AG09319 (cell line): ENCODE results near the gene ABCA1.
"Not testable (repeated sequence)": the region's sequence is repeated elsewhere in the genome, so short reads cannot be mapped to it uniquely, and the experiment has no call there.

ENCODE experiments used
- DNase-seq: peaks from one replicate; pipeline ENCODE4 v3.0.0-alpha.2; 2010; ENCODE audit warnings: low read depth; ENCODE audit errors: extremely low read depth
- TF ChIP-seq, protein P1 (sequence below): IDR thresholded peaks from 2 replicates; pipeline ENCODE4 v1.5.1; 2011; ENCODE audit warnings: low read depth, mild to moderate bottlenecking, inconsistent platforms, low read length, moderate library complexity

The ABCA1 gene

GRCh38 chr9:104923289-104923688 lies 4.7 kb downstream of the ABCA1 start:
- peak; percentile 65 for DNase-seq

GRCh38 chr9:104922748-104923147 lies 5.2 kb downstream of the ABCA1 start:
- not testable (repeated sequence) for DNase-seq

More at GRCh38 chr9:104923289-104923688, 4.7 kb downstream of the ABCA1 start:
- TF ChIP-seq, protein P1, sequence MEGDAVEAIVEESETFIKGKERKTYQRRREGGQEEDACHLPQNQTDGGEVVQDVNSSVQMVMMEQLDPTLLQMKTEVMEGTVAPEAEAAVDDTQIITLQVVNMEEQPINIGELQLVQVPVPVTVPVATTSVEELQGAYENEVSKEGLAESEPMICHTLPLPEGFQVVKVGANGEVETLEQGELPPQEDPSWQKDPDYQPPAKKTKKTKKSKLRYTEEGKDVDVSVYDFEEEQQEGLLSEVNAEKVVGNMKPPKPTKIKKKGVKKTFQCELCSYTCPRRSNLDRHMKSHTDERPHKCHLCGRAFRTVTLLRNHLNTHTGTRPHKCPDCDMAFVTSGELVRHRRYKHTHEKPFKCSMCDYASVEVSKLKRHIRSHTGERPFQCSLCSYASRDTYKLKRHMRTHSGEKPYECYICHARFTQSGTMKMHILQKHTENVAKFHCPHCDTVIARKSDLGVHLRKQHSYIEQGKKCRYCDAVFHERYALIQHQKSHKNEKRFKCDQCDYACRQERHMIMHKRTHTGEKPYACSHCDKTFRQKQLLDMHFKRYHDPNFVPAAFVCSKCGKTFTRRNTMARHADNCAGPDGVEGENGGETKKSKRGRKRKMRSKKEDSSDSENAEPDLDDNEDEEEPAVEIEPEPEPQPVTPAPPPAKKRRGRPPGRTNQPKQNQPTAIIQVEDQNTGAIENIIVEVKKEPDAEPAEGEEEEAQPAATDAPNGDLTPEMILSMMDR = no peak

DNA sequence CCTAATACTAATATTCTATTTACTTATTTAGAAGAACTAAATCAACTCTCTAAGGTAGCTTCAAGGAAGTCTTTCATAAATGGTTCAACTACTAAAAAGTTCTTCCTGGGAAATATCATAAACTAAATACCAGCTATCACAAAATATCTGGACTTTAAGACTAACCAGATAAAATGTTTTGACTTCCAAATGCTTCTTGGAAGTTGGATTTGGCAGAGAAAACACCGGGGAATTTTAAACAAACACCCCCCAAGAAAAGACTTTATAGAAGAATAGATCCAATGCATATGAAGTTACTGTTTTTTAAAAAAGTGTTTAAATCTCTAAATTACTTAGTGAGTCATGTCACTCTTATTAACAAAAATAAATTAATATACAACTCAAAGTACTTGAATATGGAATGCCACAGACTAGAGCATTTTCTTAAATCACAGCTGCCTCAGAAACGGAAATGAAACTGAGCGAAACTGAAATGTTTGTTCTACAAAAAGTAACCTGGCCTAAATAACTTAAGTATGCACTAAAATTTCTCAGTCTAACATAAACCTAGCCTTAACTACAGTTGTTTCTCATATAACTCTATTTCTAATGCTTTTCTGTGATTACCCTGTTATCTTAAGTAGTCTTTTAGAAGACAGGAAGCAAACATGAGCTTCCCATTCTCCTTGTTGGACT lies 6.8 kb downstream of the ABCA1 start:
- TF ChIP-seq, protein P1 = no peak
- DNase-seq = no peak

DNA sequence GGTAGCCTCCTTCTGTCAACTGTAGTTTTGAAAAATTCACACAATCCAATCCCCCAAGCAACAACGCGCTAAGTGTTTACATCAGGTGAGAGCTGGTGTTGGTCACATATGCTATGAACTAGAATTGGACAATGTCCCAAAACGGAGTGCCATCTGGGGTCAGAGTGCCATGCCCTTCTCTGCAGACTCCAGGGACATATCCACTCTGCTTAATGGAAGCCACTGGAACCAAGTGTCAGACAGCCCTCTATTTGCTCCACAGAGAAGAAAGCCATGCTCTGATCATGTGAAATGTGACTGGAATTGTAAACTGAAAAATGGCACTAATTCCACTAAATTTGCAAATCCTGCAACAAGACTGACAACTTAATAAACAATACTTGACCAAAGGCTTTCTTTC lies 12.2 kb downstream of the ABCA1 start:
- no peak for DNase-seq
- TF ChIP-seq, protein P1 = no peak

GRCh38 chr9:104915049-104915448 lies 12.9 kb downstream of the ABCA1 start:
- DNase-seq = no peak
- TF ChIP-seq, protein P1 = no peak

- TF ChIP-seq, protein P1 = no peak
- DNase-seq = no peak
Measured at GRCh38 chr9:104914466-104914865, 13.5 kb downstream of the ABCA1 start.

GRCh38 chr9:104912606-104913005 lies 15.3 kb downstream of the ABCA1 start:
- TF ChIP-seq, protein P1 = no peak
- no peak for DNase-seq

DNA sequence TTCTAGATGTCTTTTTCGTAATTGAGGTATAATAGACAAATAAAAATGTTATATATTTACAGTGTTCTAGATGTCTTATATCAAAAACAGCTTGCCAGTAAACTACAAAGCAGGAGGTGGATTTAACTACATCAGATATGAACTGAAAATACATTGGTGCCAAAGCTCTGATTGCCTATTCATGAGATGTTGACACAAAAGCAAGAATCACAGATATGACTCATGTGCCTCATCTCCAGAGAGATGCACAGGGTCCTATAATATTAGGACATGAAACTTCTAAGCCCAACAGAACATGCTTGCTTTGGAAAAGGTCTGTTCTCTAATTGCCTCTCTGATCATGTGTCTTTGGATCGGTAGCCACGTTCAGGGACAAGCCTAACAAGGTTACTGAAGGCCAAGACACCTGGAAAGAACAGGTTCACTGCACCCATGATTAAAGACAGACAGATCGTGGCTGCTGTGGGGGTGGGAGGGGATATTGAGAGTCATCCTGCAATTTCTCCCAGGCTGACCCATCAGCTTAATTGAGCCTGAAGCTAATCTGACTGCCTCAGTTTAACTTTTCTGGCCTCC lies 16.8 kb downstream of the ABCA1 start:
- DNase-seq = no peak
- TF ChIP-seq, protein P1 = no peak
